ENCODE measurements around the gene CDKN2A.

- TF ChIP-seq CTCF (conservative IDR thresholded peaks at IDR 0.05; ENCODE audit: low read depth, low read length) = no peak
- TF ChIP-seq EZH2phosphoT487 (IDR thresholded peaks at IDR 0.05; ENCODE audit: borderline replicate concordance, low read length) = no peak
- no peak for TF ChIP-seq EZH2 (IDR thresholded peaks at IDR 0.05; ENCODE audit: low read length, unreplicated experiment)
These were observed 11.8 kb upstream of the CDKN2A start for GRCh38 chr9:22005702-22006606.
